KMS-11 (cell line): ENCODE measurements around the gene STK38L.

ENCODE experiments used
- H2AFZ ChIP-seq: fragments of 200-600 bp; sonication (generic); 2 replicates; pipeline ENCODE4 v1.6.1; 2016; ENCODE audit warnings: antibody characterized with exemption, mixed run types, low read depth
- H3K27ac ChIP-seq: fragments of 200-600 bp; sonication (generic); 2 replicates; pipeline ENCODE4 v1.6.1; 2016; ENCODE audit warnings: mild to moderate bottlenecking, mixed run types
- H3K27me3 ChIP-seq: fragments of 200-600 bp; sonication (generic); 2 replicates; pipeline ENCODE4 v1.6.1; 2017; ENCODE audit warnings: mild to moderate bottlenecking, low read depth, mixed run types, moderate library complexity; ENCODE audit not compliant: insufficient read depth
- H3K36me3 ChIP-seq: fragments of 200-600 bp; sonication (generic); 2 replicates; pipeline ENCODE4 v1.6.1; 2017; ENCODE audit warnings: mild to moderate bottlenecking, mixed run types; ENCODE audit not compliant: insufficient read depth
- H3K4me1 ChIP-seq: fragments of 200-600 bp; sonication (generic); 2 replicates; pipeline ENCODE4 v1.6.1; 2016; ENCODE audit warnings: mild to moderate bottlenecking, low read depth, mixed run types; ENCODE audit not compliant: poor library complexity, severe bottlenecking
- H3K4me2 ChIP-seq: fragments of 200-600 bp; sonication (generic); 2 replicates; pipeline ENCODE4 v1.7.0; 2016; ENCODE audit warnings: mild to moderate bottlenecking, mixed run types
- H3K4me3 ChIP-seq: fragments of 200-600 bp; sonication (generic); IDR thresholded peaks from 2 replicates; pipeline ENCODE4 v1.6.1; 2017; ENCODE audit warnings: low read depth, low read length, mixed read lengths; ENCODE audit not compliant: insufficient read depth
- H3K79me2 ChIP-seq: fragments of 200-600 bp; sonication (generic); 2 replicates; pipeline ENCODE4 v1.6.1; 2016; ENCODE audit warnings: low read depth, mixed run types; ENCODE audit not compliant: insufficient read depth
- H3K9ac ChIP-seq: fragments of 200-600 bp; sonication (generic); 2 replicates; pipeline ENCODE4 v1.6.1; 2016; ENCODE audit warnings: mild to moderate bottlenecking, mixed run types
- H4K20me1 ChIP-seq: fragments of 200-600 bp; sonication (generic); 2 replicates; pipeline ENCODE4 v1.6.1; 2016; ENCODE audit warnings: mild to moderate bottlenecking, mixed run types; ENCODE audit not compliant: insufficient read depth
- CTCF ChIP-seq: fragments of 200-600 bp; sonication (generic); conservative IDR thresholded peaks from 2 replicates; pipeline ENCODE4 v1.6.1; 2017; ENCODE audit warnings: low read depth, mild to moderate bottlenecking, antibody characterized with exemption, low read length, moderate library complexity, mixed read lengths

Gene STK38L

DNA sequence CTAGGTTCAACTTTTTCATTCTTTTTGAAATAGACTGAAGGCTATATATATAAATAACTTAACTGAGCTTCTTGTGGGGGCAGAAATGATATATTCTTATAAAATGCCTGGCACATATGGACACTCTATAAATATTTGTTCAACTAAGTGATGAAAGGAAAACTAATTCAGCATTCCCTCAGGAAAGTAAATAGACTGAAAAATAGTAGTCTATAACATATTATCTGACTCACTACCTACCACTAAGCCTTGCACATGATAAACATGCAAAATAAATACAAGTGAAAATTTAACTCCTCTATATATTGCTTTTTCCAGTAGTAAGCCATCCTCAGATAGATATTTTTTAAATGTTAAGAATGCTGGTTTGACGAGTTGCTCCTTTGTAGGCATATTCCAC is 72.9 kb downstream of the STK38L start:
- no peak overlapping the region for H2AFZ ChIP-seq
- H3K27me3 ChIP-seq = no peaks in the 10 kb centered on the region
- H3K4me1 ChIP-seq = no peaks in the 10 kb centered on the region
- H3K4me3 ChIP-seq = no peak overlapping the region
- no peaks in the 10 kb centered on the region for H3K79me2 ChIP-seq
- no peaks in the 10 kb centered on the region for H4K20me1 ChIP-seq
- no peak for TF ChIP-seq CTCF
- H3K36me3 ChIP-seq = no peaks in the 10 kb centered on the region
- H3K27ac ChIP-seq = no peak overlapping the region
- H3K9ac ChIP-seq = no peak overlapping the region
- no peak overlapping the region for H3K4me2 ChIP-seq

DNA sequence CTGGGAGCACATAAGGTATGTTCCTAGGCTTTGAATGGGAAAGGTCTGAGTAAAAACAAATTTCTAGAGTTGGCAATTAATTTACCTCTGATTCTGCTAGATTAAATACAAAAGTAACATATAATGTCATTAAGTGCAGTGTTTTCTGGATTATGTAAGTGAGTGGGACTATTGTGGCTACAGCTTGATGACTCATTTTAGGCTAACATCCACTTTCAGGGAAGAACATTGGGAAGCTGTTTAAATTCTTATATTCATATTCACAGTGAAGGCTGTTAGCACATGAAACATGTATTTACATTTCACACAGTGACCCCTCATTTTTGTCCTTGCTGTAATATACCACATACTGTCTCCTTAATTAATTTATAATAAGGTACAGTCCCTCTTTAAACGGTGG is 75.3 kb downstream of the STK38L start:
- Histone ChIP-seq H2AFZ (no peak overlapping the region), H3K4me3 (no peak overlapping the region), H3K79me2 (no peaks in the 10 kb centered on the region), H3K4me1 (no peaks in the 10 kb centered on the region), H3K27me3 (no peaks in the 10 kb centered on the region), H4K20me1 (no peaks in the 10 kb centered on the region), H3K27ac (no peak overlapping the region), H3K9ac (no peak overlapping the region), H3K4me2 (no peak overlapping the region), H3K36me3 (no peaks in the 10 kb centered on the region)
- TF ChIP-seq CTCF = no peak

DNA sequence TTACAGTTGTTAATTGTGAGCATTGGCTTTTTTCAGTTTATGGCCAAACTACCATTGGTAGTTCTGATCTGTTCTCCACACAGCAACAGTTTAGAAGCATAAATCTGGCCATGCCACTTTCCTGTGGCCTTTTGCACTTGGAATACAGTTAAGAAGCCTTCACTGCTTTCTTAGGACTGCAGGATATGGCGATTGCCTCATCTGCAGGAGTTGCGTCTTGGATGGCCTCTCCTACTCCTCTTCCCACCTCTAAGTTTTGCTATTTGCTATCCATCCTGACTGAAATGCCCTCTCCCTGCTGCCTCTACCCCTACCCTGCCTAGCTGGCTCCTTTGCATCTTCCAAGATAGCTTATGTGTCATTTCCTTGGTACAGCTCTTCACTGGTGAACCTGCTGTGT is 75.8 kb downstream of the STK38L start:
- no peak overlapping the region for H3K4me3 ChIP-seq
- H3K79me2 ChIP-seq = no peaks in the 10 kb centered on the region
- no peak overlapping the region for H3K4me2 ChIP-seq
- H3K9ac ChIP-seq = no peak overlapping the region
- H3K4me1 ChIP-seq = no peaks in the 10 kb centered on the region
- H2AFZ ChIP-seq = no peak overlapping the region
- no peaks in the 10 kb centered on the region for H4K20me1 ChIP-seq
- H3K36me3 ChIP-seq = no peaks in the 10 kb centered on the region
- no peaks in the 10 kb centered on the region for H3K27me3 ChIP-seq
- H3K27ac ChIP-seq = no peak overlapping the region
- no peak for TF ChIP-seq CTCF

- Histone ChIP-seq H3K9ac (no peak overlapping the region), H3K4me3 (no peak overlapping the region), H2AFZ (no peak overlapping the region), H3K36me3 (no peaks in the 10 kb centered on the region), H3K4me1 (no peaks in the 10 kb centered on the region), H3K79me2 (no peaks in the 10 kb centered on the region), H4K20me1 (no peaks in the 10 kb centered on the region), H3K27ac (no peak overlapping the region), H3K27me3 (no peaks in the 10 kb centered on the region), H3K4me2 (no peak overlapping the region)
- TF ChIP-seq CTCF = no peak
Observed at GRCh38 chr12:27324530-27324929, 80.4 kb downstream of the STK38L start.

- no peaks in the 10 kb centered on the region for H3K36me3 ChIP-seq
- no peak for TF ChIP-seq CTCF
- H3K79me2 ChIP-seq = no peaks in the 10 kb centered on the region
- no peak overlapping the region for H3K27ac ChIP-seq
- no peak overlapping the region for H2AFZ ChIP-seq
- no peak overlapping the region for H3K4me2 ChIP-seq
- H3K27me3 ChIP-seq = no peaks in the 10 kb centered on the region; the same call in 1 of the 2 replicates
- no peaks in the 10 kb centered on the region for H4K20me1 ChIP-seq
- H3K9ac ChIP-seq = no peak overlapping the region
- H3K4me3 ChIP-seq = no peak overlapping the region
- H3K4me1 ChIP-seq = peaks cover 16% of the 10 kb centered on the region
Observed at GRCh38 chr12:27330846-27331245, 86.8 kb downstream of the STK38L start.
